T-helper 22 cell (primary cell): ENCODE measurements around the gene AP1S2.

ENCODE experiments used
- DNase-seq: peaks from one replicate; pipeline ENCODE4 v3.0.0-alpha.2; 2020; ENCODE audit warnings: low read depth

AP1S2 gene

GRCh38 chrX:15804563-15804962 lies 50.0 kb downstream of the AP1S2 start:
- no peak for DNase-seq

DNA sequence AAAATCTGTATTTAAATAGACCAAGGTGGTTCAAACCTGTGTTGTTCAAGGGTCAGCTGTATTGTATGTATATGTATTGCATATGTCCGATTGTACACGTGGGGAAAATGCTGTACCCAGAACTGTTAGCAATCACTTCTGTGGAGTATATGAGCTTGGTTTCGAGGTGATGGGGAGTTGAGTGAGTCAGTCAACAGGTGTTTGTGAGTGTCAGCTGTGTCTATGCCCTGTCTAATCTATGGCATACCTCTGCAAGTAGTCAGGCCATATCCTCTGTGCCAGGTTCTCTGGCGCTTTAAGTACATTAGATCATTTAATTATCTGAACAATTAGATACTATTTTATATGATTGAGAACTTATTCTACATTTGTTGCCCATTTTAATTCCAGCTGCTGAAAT lies 56.9 kb downstream of the AP1S2 start:
- DNase-seq: no peak

GRCh38 chrX:15790769-15791290 lies 63.8 kb downstream of the AP1S2 start:
- no peak for DNase-seq

DNA sequence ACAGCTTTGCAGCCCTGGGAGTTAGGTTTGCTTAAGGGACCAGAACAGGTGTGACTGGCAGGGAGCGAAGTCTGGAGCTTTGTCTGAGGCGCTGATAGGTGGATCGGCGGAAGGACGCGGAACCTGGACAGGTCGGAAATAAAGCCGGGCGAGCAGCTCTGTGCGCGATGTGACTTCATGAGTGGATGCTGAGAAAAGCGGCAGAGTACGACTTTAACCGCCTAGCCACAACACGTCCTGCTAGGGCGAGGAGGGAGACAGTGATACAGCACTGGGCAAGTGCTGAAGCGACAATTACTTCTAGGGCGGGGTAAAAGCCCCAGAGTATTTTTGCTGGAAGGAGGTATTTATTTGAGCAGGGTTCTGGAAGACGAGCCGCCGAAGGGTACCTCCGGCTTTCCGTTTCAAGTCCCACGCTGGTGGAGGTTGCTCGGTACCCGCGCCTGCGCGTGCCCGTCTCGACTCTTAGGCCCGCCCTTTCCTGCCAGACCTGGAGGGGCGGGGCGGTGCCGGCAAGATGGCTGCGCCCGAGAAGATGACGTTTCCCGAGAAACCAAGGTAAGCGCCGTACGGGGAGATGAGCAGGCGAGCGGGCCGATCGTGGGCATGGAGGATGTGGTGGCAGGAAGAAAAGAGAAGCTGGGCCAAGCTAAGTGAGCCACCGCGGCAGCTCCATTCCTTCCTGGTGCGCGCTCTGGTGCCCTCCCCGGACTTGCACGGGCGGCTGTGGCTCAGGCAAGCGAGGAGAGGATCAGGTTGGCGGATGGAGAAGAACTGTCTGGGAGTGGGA lies 64.4 kb downstream of the AP1S2 start, which contains the start of gene ZRSR2:
ZRSR2 (plus strand) TSS at position 506 of the 790 bp plus-strand sequence; CDS start at position 518, 12 bp downstream.
- DNase-seq: peak; percentile 90

DNA sequence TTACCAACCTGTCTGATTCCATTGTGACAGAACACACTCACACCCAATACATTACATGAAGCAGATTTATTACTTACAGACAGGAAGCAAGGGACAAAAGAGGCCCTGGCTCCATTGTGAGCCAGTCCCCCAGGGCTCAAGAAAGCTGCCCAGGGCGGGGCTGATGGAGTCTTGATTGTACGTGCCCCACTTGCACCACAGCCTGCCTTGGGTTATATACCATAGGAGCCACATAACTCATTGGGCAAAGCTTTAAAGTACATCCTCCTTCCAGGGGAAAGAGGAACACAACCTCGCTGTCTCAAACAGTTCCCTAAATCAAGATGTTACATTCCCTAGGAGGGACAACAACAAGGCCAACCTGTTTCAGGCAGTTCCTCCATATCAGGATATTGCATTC lies 67.7 kb downstream of the AP1S2 start:
- DNase-seq: no peak

DNA sequence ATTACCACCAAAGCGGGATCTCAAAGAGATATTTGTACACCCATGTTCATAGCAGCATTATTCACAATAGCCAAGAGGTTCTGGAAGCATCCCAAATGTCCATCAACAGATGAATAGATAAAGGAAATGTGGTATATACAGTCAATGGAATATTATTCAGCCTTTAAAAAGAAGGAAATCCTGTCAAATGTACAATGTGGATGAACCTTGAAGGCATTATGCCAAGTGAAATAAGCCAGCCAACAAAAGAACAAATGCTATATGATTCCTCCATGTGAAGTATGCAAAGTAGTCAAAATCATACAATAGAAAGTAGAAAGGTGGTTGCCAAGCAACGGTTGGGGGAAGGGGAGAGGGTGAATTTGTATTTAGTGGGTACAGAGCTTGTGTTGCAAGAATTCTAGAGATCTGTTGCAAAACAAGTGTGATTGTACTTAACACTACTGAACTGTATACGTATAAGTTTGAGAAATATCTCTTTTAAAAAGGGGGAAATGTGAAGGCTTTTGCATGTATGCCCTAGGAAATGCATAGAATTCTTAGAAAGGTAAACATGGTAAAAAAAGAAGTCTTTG lies 69.3 kb downstream of the AP1S2 start:
- no peak for DNase-seq

DNA sequence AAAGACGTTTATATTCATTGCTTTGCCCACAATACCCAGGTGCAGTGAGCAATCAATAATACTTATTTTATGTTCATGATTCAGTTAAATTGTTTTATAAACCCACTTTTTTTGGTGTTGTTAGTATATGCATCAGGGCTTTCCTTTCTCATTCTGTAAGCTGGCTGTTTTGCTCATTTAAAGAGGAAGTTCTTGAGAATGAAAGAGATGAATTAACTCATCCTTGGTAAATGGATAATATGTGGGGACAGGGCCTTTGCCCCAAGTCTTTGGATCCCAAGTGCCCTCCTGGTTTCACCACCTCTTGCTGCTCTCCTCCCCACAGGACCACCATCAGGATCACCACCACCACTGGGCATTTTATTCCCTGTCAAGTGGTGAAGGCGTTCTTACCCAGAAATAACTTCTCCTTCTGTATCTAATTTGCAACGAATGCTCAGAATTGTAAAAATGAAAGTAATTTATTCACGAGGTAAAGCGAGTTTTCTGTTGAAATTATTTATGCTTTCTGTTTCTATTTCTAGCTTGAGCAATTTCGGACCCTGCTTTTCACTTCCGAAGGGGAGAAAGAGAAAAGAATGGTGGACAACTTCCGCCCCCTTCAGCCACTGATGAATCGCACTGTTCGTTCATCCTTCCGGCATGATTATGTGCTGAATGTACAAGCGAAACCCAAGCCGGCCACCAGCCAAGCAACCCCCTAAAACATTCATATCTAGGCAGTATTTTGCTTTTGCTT lies 72.5 kb downstream of the AP1S2 start:
- no peak for DNase-seq
